NCI-H2227 treated with DMSO at 0.1 percent for 48 hours (cell line): ENCODE results near the gene ARID3B.

Experiments
- DNase-seq: peaks from one replicate; lab custom pipeline; 2025; lab: John Stamatoyannopoulos, UW

The ARID3B gene

DNA sequence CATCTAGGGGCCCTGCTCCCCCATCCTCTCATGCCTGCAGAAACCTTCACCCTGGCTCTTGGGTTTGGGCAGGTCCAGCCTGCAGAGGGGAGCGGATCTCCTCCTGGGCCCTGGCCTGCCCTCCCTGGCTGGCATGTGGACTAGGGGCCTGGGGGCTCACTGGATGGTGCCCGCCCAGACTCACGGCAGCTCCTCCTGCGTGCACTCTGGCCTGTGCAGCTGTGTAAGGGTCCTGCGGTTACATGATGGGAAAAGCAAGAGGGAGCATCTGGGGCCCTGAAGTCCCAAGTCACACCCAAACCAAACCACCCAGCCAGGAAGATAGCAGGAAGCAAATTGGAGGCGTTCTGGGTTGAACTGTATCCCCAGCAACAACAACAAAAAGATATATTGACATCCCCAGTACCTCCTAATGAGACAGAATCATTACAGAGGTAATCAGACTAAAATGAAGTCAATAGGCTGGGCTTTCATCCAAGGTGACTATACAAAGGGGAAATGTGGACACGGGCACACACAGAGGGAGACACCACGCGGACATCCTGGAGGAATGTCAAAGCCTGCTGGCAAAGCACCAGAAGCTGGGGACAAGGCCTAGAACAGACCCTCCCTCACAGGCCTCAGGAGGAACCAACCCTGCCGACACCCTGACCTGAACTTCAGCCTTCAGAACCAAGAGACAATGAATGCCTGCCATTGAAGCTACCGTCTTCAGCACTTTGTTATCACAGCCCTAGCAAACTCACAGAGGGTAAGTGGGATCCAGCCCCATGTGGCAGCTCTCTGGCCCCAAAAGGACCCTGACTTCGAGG is 64.2 kb downstream of the ARID3B start:
- DNase-seq: no peak

- no peak for DNase-seq
These were observed 64.8 kb downstream of the ARID3B start for GRCh38 chr15:74605795-74606150.

DNA sequence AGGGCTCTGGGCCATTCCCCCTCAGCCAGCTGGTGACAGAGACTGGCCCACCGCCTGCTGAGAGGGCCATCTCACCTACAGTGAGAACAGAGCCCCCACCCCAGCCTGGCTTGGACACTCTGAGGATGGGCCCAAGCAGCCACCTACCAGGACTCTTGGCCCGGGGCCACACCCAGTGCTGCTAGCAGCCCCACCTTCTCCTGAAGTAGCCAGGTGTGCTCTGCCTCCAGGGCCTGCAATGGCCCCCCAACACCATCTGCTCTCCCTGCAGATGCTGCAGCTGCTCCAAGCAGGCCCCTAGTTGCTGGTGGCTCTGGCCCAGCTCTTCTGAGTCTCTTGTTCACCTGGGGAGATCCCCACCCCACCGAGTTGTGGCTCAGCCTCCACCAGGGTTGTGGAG is 67.8 kb downstream of the ARID3B start:
- no peak for DNase-seq

GRCh38 chr15:74609938-74610301 is 68.9 kb downstream of the ARID3B start:
- no peak for DNase-seq

GRCh38 chr15:74610302-74610951 is 69.4 kb downstream of the ARID3B start:
- no peak for DNase-seq

DNA sequence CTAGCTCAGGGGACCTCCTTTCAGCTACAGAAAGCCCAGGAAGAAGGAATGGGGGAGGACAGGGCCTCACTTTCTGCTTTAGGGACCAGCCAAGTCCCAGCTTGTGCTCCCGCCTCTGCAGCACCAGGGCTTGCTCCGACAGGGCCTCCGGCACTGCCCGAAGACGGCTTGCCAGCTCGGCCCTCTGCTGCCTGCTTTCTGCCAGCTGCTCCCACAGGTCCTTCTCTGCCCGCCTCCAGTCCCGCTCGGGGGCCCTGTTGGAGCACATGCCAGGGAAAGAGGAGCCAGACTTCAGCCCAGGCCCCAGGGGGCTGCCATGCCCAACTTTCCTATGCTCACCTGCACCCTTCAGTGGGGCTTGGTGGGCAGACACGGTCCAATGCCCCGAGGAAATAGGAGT is 70.3 kb downstream of the ARID3B start:
- no peak for DNase-seq

GRCh38 chr15:74611834-74612233 is 70.8 kb downstream of the ARID3B start:
- DNase-seq: no peak

DNA sequence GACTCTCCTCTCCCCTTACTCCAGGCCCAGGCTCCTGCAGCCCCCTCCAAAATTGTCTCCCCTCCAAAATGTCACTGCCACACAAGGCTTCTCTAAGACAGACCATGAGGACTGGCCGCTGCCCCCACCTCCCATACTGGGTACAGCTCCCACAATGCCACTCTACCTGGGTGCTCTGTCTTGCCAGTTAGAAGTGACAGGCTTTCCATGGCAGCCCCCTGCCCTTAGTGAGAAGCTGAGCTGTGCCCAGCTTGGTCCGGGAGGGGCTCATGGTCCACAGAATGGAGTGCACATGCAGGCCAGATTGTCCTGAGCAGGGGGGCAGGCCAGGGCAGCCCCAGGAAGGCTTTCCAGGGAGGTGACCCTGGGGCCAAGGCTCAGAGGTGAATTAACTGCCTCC is 71.7 kb downstream of the ARID3B start:
- no peak for DNase-seq

DNA sequence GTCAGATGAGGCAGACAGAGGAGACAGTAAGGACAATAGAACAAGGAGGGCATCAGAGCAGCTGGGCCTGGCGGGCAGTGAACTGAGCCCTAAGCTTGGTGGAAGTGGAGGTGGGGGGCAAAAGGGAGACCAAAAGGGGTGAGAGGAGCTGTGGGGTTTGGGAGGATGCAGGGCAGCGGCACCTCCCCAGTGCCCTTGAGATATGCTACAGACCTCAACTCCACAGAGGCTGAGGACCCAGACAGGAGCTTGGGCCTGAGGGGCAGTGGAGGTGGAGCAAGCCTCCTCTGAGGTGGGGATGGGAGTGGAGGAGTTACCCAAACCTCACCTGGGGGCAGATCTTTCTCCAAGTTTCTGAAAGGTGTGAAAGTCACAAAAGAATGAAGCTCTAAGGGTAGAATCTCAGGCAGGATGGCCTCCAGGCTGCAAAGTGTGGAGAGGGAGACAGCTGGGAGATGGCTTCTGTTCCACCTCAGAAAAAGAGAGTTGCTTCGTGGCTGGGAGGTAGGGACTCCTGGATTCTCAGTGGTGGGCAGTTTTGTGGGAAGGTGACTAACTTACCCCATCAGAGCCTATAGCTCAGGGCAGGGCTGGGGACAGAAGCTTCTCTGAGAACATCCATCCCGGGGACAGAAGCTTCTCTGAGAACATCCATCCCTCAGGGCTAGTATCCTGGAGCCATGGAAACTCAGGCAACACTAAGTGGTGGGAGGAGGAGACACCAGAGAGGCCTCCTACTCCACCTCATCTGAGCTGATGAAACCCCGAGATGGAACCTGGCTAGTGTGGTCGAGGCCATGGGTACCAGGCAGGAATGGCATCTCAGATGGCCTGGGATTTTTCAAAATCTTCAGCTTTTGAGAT is 72.3 kb downstream of the ARID3B start:
- no peak for DNase-seq

DNA sequence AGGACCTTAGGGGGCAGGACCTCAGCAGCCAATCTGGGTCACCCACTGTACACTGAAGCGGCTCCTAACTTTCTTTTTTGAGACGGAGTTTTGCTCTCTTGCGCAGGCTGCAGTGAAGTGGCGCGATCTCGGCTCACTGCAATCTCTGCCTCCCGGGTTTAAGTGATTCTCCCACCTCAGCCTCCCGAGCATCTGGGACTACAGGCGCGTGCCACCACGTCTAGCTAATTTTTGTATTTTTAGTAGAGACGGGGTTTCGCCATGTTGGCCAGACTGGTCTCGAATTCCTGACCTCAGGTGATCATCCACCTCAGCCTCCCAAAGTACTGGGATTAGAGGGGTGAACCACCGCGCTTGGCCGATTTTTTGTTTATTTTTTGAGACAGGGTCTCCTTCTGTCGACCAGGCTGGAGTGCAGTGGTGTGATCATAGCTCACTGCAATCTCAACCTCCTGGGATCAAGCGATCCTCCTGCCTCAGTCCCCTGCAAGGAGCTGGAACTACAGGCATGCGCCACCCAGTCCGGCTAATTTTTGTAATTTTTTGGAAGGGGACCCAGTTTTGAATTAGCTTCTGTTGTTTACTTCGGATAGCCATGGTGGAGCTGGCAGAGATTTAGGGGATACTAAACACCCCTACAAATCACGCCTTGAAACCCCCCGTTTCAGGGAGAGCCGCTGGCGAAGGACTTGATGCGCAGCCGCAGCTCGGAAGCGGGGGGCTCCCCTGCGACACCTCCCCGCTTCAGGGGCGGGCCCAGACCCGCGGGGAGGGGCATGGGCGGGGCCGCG is 73.1 kb downstream of the ARID3B start:
- peak; percentile 62 for DNase-seq

DNA sequence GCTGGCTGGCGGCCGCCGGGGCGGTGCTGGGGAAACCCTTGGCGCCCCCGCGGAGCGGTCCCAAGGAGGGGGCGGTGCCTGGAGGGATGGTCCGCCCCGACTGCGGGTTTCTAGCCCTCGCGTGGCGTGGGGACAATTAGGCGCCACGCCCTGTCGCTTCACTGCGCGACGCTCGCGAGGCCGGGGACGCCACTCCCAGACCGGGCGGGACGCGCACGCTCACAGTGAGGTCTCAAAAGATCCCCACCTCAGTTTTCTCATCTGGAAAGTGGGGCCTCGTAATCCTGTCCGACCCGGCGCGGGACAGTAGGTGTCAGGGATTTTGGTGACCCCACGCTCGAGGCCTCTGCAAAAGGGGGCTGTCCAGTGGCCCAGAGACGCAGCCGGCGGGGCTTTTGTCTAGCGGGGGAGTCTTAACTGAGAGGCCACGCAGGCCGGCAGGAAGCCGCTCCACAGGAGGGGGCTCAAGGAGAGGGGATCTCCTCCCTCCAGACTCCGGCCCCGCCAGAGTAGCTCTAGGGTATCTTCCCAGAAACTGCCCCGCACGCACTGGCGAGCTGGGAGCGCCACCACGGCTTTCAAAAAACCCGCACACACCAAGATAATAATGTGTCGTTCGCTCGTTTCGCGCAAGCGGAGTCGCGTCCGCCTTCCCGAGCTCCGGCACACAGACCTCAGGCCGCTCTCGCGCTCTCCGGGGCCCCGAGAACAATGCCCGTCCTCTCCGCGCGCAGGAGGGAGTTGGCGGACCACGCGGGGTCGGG is 73.9 kb downstream of the ARID3B start:
- DNase-seq: peak; percentile 43

GRCh38 chr15:74615508-74616365 is 74.7 kb downstream of the ARID3B start, which contains the start of gene CLK3:
CLK3 (plus strand) TSS chr15:74615836; CDS start chr15:74619197, 3,361 bp downstream.
- DNase-seq: peak; percentile 82

- peak; percentile 3 for DNase-seq
These were observed 75.4 kb downstream of the ARID3B start for GRCh38 chr15:74616366-74616939.

DNA sequence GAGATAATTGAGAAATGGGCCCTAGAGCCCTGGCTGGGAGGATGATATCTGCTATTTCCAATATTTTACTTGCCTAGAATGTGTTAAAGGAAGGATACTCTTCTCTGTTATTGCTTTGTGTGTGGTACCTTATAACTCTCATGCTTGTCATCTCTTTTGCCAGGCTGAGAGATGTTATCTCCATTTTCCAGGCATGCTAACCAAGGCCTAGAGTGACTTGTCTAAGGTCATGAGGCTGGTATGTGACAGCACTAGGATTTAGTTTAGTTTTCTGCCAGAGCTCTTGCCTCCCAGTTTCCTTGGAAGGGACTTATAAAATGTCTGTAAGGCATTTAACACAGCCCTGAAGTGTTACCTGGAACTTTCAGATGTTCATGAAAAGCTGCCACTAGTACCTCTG is 76.0 kb downstream of the ARID3B start:
- DNase-seq: no peak

DNA sequence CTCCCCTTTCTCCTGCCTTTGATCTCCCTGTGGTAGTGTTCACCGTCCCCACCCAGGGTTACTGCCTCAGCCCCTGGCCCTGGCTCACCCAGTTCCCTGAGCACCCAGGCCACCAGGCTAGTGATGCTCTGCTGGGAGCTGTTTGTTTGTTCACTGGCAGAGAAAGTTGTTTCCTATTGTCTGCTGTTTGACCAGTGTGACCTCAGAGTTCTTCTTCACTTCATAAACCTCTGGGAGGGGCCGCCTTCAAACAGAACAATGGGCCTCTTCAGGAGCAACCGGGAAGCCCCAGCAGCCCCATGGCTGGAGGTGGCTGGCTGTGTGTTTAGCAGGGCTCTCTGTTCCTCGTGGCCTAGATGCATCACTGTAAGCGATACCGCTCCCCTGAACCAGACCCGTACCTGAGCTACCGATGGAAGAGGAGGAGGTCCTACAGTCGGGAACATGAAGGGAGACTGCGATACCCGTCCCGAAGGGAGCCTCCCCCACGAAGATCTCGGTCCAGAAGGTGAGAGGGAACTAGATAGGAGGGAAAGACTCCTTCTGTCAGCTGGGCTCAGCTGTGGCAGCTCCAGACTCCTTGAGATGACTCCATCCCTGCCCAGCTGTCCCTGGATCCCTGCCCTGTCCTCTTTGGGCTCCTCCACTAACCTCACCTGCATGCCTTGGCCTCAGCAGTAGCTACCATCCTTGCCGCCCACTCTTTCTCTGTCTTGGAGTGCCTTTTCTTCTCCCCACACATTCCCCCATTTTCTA is 78.0 kb downstream of the ARID3B start:
- no peak for DNase-seq

DNA sequence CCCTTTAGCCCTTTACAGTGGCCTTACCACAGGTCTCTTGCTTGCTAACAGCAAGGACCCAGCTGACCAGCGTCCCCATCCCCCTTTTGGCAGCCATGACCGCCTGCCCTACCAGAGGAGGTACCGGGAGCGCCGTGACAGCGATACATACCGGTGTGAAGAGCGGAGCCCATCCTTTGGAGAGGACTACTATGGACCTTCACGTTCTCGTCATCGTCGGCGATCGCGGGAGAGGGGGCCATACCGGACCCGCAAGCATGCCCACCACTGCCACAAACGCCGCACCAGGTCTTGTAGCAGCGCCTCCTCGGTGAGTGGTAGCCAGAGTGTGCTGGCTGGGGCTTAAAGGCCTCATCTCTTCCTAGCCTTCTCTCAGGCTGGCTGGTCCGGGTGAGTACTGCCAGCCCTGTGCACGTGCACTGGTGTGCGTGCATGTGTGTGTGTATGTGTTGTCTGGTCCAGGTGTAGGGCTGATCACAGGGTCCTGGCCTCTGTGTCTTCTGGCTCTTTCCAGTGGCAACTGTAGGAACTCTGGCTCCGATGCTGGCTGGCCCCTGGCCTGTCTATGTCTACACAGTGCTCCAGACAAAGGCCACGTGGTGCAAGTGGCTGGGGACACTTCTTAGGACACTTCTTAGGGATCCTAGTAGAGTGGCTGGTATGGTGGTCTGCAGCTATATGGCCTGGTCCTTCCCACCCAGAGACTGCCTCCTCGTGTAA is 79.1 kb downstream of the ARID3B start:
- no peak for DNase-seq

- no peak for DNase-seq
These were observed 79.9 kb downstream of the ARID3B start for GRCh38 chr15:74620636-74621545.
